Medulla oblongata (tissue), 1 donor: ENCODE results near the gene FAS.

Experiments
- DNase-seq: peaks from one replicate; pipeline ENCODE4 v3.0.0-alpha.2; 2015; ENCODE audit errors: extremely low spot score

FAS gene

DNA sequence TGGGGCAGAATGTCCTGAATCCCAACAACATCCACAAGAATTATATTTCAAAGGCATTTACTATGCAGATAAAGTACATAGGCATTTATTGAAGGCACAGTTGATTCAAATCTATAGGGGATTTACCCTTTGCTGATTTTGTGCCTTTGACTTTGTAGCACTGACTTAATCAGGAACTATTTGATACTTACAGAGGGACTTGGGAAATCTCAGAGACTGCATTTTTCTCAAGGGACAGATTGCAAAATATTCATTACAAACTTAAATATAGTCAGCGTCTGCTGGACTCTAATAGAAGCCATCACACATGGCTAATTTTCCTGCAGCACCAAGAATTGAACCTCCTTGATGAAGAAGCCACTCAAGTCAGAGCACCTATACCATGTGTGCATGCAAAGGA lies 44.9 kb downstream of the FAS start:
- no peak for DNase-seq

DNA sequence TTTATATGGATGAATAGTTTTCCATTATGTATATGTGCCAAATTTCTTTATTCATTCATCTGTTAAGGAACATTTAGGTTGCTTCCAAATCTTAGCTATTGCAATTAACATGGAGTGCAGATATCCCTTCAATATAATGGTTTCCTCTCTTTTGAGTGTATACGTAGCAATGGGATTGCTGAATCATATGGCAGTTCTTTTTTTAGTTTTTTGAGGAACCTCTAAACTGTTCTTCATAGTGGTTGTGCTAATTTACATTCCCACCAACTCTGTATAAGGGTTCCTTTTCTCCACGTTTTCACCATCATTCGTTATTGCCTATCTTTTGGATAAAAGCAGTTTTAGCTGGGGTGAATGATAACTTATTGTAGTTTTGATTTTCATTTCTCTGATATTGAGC lies 46.5 kb downstream of the FAS start:
- no peak for DNase-seq

DNA sequence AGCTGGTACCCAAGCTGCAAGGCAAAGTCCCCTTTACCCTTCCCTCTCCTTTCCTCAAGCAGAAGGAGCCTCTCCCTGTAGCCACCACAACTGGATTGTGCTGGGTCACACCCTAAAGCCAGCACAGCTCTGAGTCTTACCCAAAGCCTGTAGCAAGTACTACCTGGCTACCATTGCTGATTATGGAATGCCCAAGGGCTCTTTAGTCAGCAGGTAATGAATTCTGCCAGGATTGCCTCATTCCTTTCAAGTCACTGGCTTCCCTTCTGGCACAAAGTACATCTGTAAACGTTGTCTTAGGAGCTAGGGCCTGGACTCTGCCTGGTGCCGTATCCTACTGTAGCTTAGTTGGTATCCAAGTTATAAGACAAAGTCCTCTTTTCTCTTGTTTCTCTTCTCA lies 52.0 kb downstream of the FAS start:
- DNase-seq: no peak

DNA sequence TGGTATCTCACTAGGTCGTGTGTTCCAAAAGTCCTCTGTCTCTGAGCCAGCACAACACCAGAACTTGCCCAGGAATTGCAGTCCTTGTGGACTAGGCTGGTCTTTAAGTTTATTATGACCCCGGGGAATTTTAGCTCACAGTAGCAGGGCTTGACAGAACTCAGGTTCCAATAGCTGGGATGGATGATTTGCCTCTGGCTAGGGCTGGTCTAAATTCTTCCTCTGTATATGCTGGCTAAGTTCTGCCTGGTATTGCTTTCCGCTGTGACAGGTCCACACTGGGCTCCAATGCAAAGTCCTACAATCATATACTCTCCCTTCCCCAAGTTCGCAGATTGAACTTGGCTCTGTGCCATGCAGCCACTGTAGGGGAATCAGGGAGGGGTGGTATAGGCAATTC lies 52.5 kb downstream of the FAS start:
- DNase-seq: no peak

DNA sequence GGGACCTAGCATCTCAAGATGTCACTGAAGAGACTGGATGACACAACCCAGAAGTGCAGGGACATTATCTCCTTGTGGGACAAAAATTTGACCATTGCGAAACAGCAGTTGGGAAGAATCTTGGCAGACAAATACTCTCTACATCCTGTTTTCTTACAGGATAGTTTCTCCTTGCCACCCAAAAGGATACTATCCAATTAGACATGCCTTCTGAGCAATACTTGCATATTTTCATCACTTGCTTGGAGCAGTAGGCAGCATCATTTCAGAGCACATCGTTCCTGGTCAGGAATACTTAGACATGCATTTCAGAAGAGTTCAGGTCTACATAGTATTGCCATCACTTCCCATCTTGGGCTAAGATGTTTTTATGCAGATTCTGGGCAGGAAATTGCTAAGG lies 56.8 kb downstream of the FAS start:
- DNase-seq: no peak

DNA sequence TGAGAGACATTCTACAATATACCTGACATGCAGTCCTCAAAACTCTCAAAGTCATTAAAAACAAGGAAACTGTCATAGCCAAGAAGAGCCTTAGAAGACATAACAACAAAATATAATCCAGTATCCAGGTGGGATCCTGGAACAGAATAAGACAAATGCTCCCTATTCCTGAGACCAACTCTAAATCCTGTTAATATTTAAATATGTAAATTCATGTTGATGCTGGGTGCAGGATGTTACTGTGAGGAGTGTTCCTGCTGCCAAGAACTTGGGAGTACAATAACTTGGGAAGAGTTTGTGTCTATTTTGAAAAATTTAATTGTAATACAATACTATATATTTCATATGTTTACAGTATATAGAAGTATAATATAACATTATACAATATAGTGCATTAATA lies 61.0 kb downstream of the FAS start:
- DNase-seq: no peak

DNA sequence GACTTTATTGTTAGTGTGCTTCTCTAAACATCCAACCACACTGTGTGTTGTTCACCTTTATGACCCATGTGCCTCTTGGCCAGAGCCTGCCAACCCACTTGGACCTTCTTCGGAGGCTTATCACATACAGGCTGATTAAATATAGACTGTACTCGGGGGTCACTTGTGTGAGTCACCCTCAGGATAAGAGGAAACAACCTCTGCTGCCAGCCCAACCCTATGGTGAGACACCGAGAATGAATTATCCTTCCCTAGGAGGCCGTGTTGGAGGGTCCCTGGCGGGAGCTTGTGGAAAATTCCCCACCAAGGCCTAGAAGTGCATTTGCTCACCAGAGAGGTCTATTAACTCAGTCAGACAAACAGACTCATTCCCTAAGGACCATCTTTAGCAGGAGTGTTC lies 63.0 kb downstream of the FAS start:
- no peak for DNase-seq

DNA sequence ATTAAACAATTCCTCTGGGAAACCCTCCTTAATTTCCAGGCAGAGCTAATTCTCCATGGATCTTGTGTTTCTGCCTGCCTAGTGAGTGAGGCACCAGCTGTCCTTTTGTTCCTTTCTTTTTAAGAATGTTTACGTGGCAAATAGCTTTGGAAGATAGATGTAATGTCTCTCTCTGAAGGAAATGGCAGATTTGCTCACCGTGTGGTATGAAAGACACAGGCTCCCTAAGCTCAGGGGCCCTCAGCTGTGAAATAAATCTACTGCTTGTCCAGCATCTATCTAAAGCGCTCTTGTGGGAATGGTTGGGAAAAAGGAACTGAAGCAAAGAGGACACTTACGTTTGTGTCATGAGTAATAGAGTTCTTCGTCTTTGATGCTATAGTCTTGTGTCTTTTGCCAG lies 64.6 kb downstream of the FAS start:
- DNase-seq: no peak

DNA sequence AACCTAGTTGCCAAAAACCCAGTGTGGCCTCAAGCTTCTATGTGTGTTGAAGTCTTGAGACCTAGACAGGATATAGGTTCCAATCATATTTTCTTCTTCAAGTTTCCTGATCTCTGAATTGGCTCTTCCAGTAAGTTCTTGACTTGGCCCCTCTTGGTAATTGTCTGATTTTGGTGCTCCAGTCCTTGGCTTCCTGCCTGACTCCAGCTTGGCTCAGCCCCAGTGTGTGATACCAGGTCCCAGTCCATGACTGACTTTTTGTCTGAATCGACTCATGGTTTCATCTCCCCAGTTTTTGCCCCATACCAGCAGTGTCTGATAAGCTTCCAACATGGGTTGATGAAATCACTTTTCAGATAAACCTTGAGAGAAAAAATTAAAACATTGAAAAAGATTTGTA lies 72.3 kb downstream of the FAS start:
- DNase-seq: no peak

DNA sequence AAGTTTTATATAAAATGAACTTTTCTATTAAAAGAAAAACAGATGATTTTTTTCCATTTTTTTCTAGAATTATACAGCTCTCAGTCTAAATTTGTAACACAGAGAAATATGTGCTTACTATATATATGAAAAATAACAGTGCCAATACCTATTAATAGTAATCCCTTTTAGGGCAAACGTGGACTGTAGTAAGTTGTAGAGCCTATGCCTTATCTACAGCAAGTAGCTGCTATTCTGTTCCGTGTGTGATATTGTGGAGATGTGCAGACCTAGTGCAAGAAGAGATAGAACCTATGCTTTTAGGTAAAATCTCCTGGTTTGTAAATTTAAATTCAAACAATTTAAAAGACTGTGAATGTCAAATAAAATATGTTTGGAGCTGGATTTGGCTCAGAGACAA lies 72.9 kb downstream of the FAS start:
- no peak for DNase-seq

DNA sequence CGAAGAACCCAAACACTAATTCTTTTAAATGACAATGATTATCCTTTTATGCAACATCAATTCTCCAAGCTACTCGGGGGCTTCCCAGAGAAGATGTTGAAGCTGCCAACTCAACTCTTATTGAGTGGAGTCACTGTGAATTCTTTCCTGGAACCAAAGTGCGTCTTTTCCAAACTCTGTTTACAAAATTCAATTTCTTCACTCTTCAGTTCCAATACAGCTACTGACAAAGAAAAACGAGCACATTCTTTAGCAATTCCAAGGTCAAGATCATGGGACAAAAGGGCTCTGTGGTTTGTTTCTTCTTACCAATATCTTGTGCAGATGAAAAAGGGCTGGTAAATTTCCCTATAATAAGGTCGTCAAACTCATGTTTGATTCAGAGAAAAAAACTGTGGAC lies 74.2 kb downstream of the FAS start:
- DNase-seq: peak; percentile 46
